Cardiac muscle cell (in vitro differentiated cells and primary cell): Measurements from ENCODE around the gene GPR62. TPM values are rescaled to one million over a fixed set of nuclear protein-coding genes. Genes with fewer than 3 reads are reported as not detected.

Experiments used
- DNase-seq, 2 donors: peaks; one replicate each; pipeline versions ENCODE4 v3.0.0 to v3.0.0-alpha.2; 2010 to 2017; ENCODE audit warnings: low read depth in 1 of 2, low spot score in 1 of 2
- H3K27ac ChIP-seq: fragments of 200-600 bp; sonication (generic); 2 replicates; pipeline ENCODE4 v1.5.1; 2016
- H3K27me3 ChIP-seq: fragments of 200-600 bp; sonication (generic); 2 replicates; pipeline ENCODE4 v1.6.0; 2016; ENCODE audit warnings: control low read depth
- H3K36me3 ChIP-seq: fragments of 200-600 bp; sonication (generic); 2 replicates; pipeline ENCODE4 v1.5.1; 2016; ENCODE audit warnings: control low read depth
- H3K4me1 ChIP-seq: fragments of 200-600 bp; sonication (generic); 2 replicates; pipeline ENCODE4 v1.8.1; 2017; ENCODE audit warnings: low read depth, mild to moderate bottlenecking, mixed run types
- H3K4me3 ChIP-seq: fragments of 200-600 bp; sonication (generic); 2 replicates; pipeline ENCODE4 v1.5.1; 2016; ENCODE audit warnings: mild to moderate bottlenecking
- H3K9me3 ChIP-seq: fragments of 200-600 bp; sonication (generic); 2 replicates; pipeline ENCODE4 v1.5.1; 2017; ENCODE audit warnings: low read depth, mild to moderate bottlenecking, control low read depth
- polyA plus RNA-seq: library from polyadenylated mRNA; unstranded; fragments of >200 nt; fragmentation: Nextera tagmentation; extraction: Ambion mirVana; gene quantifications from 2 replicates; pipeline ENCODE4 v1.2.1, GENCODE V29; 2016
- total RNA-seq: library from RNA; depleted of rRNA; stranded (reverse); fragments of >200 nt; gene quantifications from 2 replicates; pipeline ENCODE4 v1.2.3, GENCODE V29; 2016
- TF ChIP-seq, protein P1 (sequence below): IDR thresholded peaks from 2 replicates; pipeline ENCODE4 v1.5.1; 2012; ENCODE audit warnings: low read depth, mild to moderate bottlenecking, low read length

GPR62 gene
- total and polyA plus RNA-seq, 2 experiments from 2014 or later = 0.94 to 1.1 TPM

DNA sequence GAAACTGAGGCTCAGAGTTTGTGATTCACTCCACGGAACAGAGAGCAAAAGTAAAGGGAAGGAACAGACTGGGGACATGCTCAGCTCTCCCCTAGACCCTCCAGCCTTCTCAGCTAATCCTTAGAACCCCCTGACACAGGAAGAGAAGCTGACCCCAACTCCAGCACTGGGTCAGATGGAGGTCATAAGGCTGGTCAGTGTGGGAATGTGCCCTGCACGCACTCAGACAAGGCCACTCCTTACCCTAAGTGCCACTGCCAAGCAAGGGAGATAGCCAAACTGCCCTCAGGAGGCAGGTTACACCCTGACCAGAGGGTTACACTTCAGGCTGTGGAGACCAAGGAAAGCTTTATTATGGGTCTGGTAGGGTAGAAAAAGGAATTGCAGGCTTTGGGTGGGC is 39.3 kb downstream of the GPR62 start:
- DNase-seq = no peak
- TF ChIP-seq, protein P1, sequence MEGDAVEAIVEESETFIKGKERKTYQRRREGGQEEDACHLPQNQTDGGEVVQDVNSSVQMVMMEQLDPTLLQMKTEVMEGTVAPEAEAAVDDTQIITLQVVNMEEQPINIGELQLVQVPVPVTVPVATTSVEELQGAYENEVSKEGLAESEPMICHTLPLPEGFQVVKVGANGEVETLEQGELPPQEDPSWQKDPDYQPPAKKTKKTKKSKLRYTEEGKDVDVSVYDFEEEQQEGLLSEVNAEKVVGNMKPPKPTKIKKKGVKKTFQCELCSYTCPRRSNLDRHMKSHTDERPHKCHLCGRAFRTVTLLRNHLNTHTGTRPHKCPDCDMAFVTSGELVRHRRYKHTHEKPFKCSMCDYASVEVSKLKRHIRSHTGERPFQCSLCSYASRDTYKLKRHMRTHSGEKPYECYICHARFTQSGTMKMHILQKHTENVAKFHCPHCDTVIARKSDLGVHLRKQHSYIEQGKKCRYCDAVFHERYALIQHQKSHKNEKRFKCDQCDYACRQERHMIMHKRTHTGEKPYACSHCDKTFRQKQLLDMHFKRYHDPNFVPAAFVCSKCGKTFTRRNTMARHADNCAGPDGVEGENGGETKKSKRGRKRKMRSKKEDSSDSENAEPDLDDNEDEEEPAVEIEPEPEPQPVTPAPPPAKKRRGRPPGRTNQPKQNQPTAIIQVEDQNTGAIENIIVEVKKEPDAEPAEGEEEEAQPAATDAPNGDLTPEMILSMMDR = no peak
- Histone ChIP-seq H3K27ac (peak overlapping the region; percentile 92), H3K36me3 (peaks cover 15% of the 10 kb centered on the region), H3K9me3 (no peaks in the 10 kb centered on the region), H3K4me1 (peaks cover 12% of the 10 kb centered on the region), H3K27me3 (no peaks in the 10 kb centered on the region), H3K4me3 (peak overlapping the region; percentile 80)

DNA sequence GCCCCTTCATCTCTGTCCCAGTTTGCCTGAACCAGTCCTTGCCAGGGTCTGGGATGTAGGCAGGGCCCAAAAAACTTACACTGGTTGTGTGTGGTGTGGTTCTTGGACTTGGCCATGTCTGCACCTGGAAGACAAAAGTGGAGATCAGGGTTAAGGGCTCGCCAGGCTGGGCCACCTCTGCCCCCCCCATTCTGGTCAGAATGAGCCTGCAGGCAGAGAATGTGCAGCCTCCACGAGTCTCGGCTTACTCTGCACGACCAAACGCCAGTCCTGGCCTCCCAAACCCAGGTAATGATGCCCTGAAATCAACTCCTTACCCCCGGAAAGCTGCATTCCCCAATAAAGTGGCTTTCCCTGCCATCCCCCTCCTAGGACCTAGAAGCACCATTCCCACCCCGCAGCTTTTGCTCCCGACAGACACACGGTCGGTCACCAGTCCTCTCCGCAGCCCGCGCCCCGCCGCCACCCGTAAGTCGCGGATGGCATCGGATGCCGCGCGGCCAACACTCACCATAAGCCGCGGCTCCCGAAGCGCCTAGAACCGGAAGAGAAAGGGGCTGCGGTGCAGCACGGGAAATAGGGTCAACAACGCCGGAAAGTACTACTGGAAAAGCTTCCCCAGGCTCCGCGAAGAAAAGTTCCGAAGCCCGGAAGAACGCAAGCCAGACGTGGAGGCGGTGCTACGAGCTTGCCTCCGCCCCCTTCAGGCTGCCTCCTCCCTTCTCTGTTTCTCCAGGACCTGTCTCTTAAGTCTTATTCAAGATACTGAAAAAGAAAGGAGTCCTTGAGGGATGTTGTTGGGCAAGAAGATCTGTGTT is 40.4 kb downstream of the GPR62 start, which contains the start of gene RPL29:
Gene RPL29 (minus strand): TSS at position 550 of the 818 bp plus-strand sequence. CDS start 434 bp downstream, at position 116.
- Histone ChIP-seq H3K27me3 (no peaks in the 10 kb centered on the region), H3K27ac (peak within 1 kb of the TSS; percentile 92), H3K36me3 (peaks cover 15% of the 10 kb centered on the region), H3K4me3 (peak within 1 kb of the TSS; percentile 80), H3K9me3 (no peaks in the 10 kb centered on the region), H3K4me1 (peaks cover 12% of the 10 kb centered on the region)
- TF ChIP-seq, protein P1 = no peak
- DNase-seq = peak; percentile 93 to 98

- DNase-seq = no peak
- TF ChIP-seq, protein P1 = no peak
- peaks cover 15% of the 10 kb centered on the region for H3K36me3 ChIP-seq
- H3K27ac ChIP-seq = no peak overlapping the region
- H3K27me3 ChIP-seq = no peaks in the 10 kb centered on the region
- H3K9me3 ChIP-seq = no peaks in the 10 kb centered on the region
- peaks cover 12% of the 10 kb centered on the region for H3K4me1 ChIP-seq
- no peak overlapping the region for H3K4me3 ChIP-seq
Observed at GRCh38 chr3:51997172-51997571, 42.0 kb downstream of the GPR62 start.

GRCh38 chr3:51997935-51998596 is 42.9 kb downstream of the GPR62 start:
- DNase-seq = no peak
- H3K27ac ChIP-seq = peak overlapping the region; percentile 34
- TF ChIP-seq, protein P1 = no peak
- peaks cover 12% of the 10 kb centered on the region for H3K4me1 ChIP-seq
- H3K9me3 ChIP-seq = no peaks in the 10 kb centered on the region
- H3K4me3 ChIP-seq = no peak overlapping the region
- H3K36me3 ChIP-seq = peaks cover 9% of the 10 kb centered on the region
- no peaks in the 10 kb centered on the region for H3K27me3 ChIP-seq

GRCh38 chr3:51998774-51999173 is 43.6 kb downstream of the GPR62 start:
- peaks cover 12% of the 10 kb centered on the region for H3K4me1 ChIP-seq

More at GRCh38 chr3:51998774-51999173, 43.6 kb downstream of the GPR62 start:
- TF ChIP-seq, protein P1 = no peak
- no peaks in the 10 kb centered on the region for H3K9me3 ChIP-seq
- DNase-seq = no peak
- H3K4me3 ChIP-seq = no peak overlapping the region
- H3K36me3 ChIP-seq = peaks cover 9% of the 10 kb centered on the region
- H3K27me3 ChIP-seq = no peaks in the 10 kb centered on the region
- H3K27ac ChIP-seq = no peak overlapping the region
